Neuron (in vitro differentiated cells): ENCODE measurements around the gene VKORC1.
A peak's percentile ranks its signal among the peaks of the same experiment; 100 is the strongest.
"Not testable (repeated sequence)": the region's sequence is repeated elsewhere in the genome, so short reads cannot be mapped to it uniquely, and the experiment has no call there.

Source experiments
- H2AFZ ChIP-seq: one replicate; pipeline ENCODE4 v1.6.1; 2013; ENCODE audit warnings: low read depth, mild to moderate bottlenecking, inconsistent platforms, low read length, moderate library complexity
- H3K27me3 ChIP-seq: one replicate; pipeline ENCODE4 v1.6.1; 2013; ENCODE audit warnings: low read length; ENCODE audit not compliant: insufficient read depth
- H3K36me3 ChIP-seq: one replicate; pipeline ENCODE4 v1.6.1; 2013; ENCODE audit warnings: low read length; ENCODE audit not compliant: insufficient read depth
- H3K4me1 ChIP-seq: one replicate; pipeline ENCODE4 v1.6.1; 2013; ENCODE audit warnings: low read length; ENCODE audit not compliant: insufficient read depth
- H3K4me3 ChIP-seq: 2 replicates; pipeline ENCODE4 v1.5.1; 2013; ENCODE audit warnings: mild to moderate bottlenecking, low read length, moderate library complexity
- H3K9me3 ChIP-seq: one replicate; pipeline ENCODE4 v1.6.1; 2013; ENCODE audit warnings: low read length

Gene VKORC1

GRCh38 chr16:31108035-31108793, 13.6 kb upstream of the VKORC1 start, which contains the start of gene BCKDK:
BCKDK (plus strand) TSS chr16:31108386; CDS start chr16:31109224, 838 bp downstream.
- no peaks in the 10 kb centered on the region for H3K27me3 ChIP-seq
- peak within 1 kb of the TSS; percentile 79 for H3K4me3 ChIP-seq
- no peaks in the 10 kb centered on the region for H3K9me3 ChIP-seq
- H3K4me1 ChIP-seq = peaks cover 2% of the 10 kb centered on the region
- peaks cover 33% of the 10 kb centered on the region for H3K36me3 ChIP-seq
- peak within 1 kb of the TSS; percentile 84 for H2AFZ ChIP-seq

- Histone ChIP-seq H3K36me3 (peaks cover 27% of the 10 kb centered on the region), H3K4me1 (peaks cover 2% of the 10 kb centered on the region), H3K27me3 (no peaks in the 10 kb centered on the region), H2AFZ (peak overlapping the region; percentile 84), H3K4me3 (peak overlapping the region; percentile 79), H3K9me3 (no peaks in the 10 kb centered on the region)
These were observed 12.9 kb upstream of the VKORC1 start for GRCh38 chr16:31107465-31107867.

- no peaks in the 10 kb centered on the region for H3K27me3 ChIP-seq
- no peaks in the 10 kb centered on the region for H3K9me3 ChIP-seq
- H2AFZ ChIP-seq = no peak overlapping the region
- peaks cover 20% of the 10 kb centered on the region for H3K36me3 ChIP-seq
- peaks cover 2% of the 10 kb centered on the region for H3K4me1 ChIP-seq
- H3K4me3 ChIP-seq = no peak overlapping the region
These were observed 12.2 kb upstream of the VKORC1 start for GRCh38 chr16:31106509-31107464.

- no peaks in the 10 kb centered on the region for H3K27me3 ChIP-seq
- H3K36me3 ChIP-seq = peaks cover 11% of the 10 kb centered on the region
- H2AFZ ChIP-seq = no peak overlapping the region
- H3K4me1 ChIP-seq = peaks cover 2% of the 10 kb centered on the region
- H3K9me3 ChIP-seq = no peaks in the 10 kb centered on the region
- H3K4me3 ChIP-seq = no peak overlapping the region
These were observed 11.1 kb upstream of the VKORC1 start for GRCh38 chr16:31105677-31106213.

GRCh38 chr16:31100876-31101641, 6.5 kb upstream of the VKORC1 start:
- not testable (repeated sequence) for H3K27me3 ChIP-seq, H3K4me1 ChIP-seq, H3K9me3 ChIP-seq, H2AFZ ChIP-seq, H3K36me3 ChIP-seq, H3K4me3 ChIP-seq

- Histone ChIP-seq H3K4me1 (no peaks in the 10 kb centered on the region), H2AFZ (no peak overlapping the region), H3K36me3 (no peaks in the 10 kb centered on the region), H3K27me3 (no peaks in the 10 kb centered on the region), H3K9me3 (no peaks in the 10 kb centered on the region), H3K4me3 (no peak overlapping the region)
These were observed 5.5 kb upstream of the VKORC1 start for GRCh38 chr16:31099860-31100638.

- no peaks in the 10 kb centered on the region for H3K27me3 ChIP-seq
- H3K4me3 ChIP-seq = peak overlapping the region; percentile 90
- no peaks in the 10 kb centered on the region for H3K9me3 ChIP-seq
- H3K4me1 ChIP-seq = peaks cover 6% of the 10 kb centered on the region
- H3K36me3 ChIP-seq = peaks cover 12% of the 10 kb centered on the region
- H2AFZ ChIP-seq = peak overlapping the region; percentile 87
These were observed 541 bp downstream of the VKORC1 start for GRCh38 chr16:31094088-31094423.

GRCh38 chr16:31093132-31093703, 1.4 kb downstream of the VKORC1 start:
- Histone ChIP-seq H3K36me3 (peaks cover 12% of the 10 kb centered on the region), H2AFZ (no peak overlapping the region), H3K4me3 (peak overlapping the region; percentile 90), H3K9me3 (no peaks in the 10 kb centered on the region), H3K27me3 (no peaks in the 10 kb centered on the region), H3K4me1 (peaks cover 6% of the 10 kb centered on the region)

- H3K4me3 ChIP-seq = no peak overlapping the region
These were observed 2.3 kb downstream of the VKORC1 start for GRCh38 chr16:31092330-31092729.

GRCh38 chr16:31090540-31090939, 4.1 kb downstream of the VKORC1 start:
- H3K36me3 ChIP-seq = peaks cover 14% of the 10 kb centered on the region
- peaks cover 6% of the 10 kb centered on the region for H3K4me1 ChIP-seq
- H2AFZ ChIP-seq = no peak overlapping the region

More at GRCh38 chr16:31092330-31092729, 2.3 kb downstream of the VKORC1 start:
- no peak overlapping the region for H2AFZ ChIP-seq
- no peaks in the 10 kb centered on the region for H3K9me3 ChIP-seq
- no peaks in the 10 kb centered on the region for H3K27me3 ChIP-seq
- H3K36me3 ChIP-seq = peaks cover 14% of the 10 kb centered on the region
- H3K4me1 ChIP-seq = peaks cover 6% of the 10 kb centered on the region

GRCh38 chr16:31089199-31089598, 5.4 kb downstream of the VKORC1 start:
- no peaks in the 10 kb centered on the region for H3K27me3 ChIP-seq
- peaks cover 14% of the 10 kb centered on the region for H3K36me3 ChIP-seq
- no peak overlapping the region for H2AFZ ChIP-seq
- H3K4me1 ChIP-seq = peaks cover 6% of the 10 kb centered on the region
- H3K9me3 ChIP-seq = no peaks in the 10 kb centered on the region
- H3K4me3 ChIP-seq = no peak overlapping the region

More at GRCh38 chr16:31090540-31090939, 4.1 kb downstream of the VKORC1 start:
- H3K27me3 ChIP-seq = no peaks in the 10 kb centered on the region
- no peaks in the 10 kb centered on the region for H3K9me3 ChIP-seq
- H3K4me3 ChIP-seq = no peak overlapping the region
